NCI-H774 (cell line): Measurements from ENCODE around the gene SCART1.
"Not testable (repeated sequence)": the region's sequence is repeated elsewhere in the genome, so short reads cannot be mapped to it uniquely, and the experiment has no call there.

Experiments used
- DNase-seq: peaks from one replicate; lab custom pipeline; 2025; lab: John Stamatoyannopoulos, UW

Gene SCART1

GRCh38 chr10:133456041-133456951 lies 2.6 kb downstream of the SCART1 start:
- no peak for DNase-seq

GRCh38 chr10:133457100-133457841 lies 3.5 kb downstream of the SCART1 start:
- no peak for DNase-seq

- no peak for DNase-seq
Observed at GRCh38 chr10:133458021-133458709, 4.4 kb downstream of the SCART1 start.

GRCh38 chr10:133458710-133459453 lies 5.1 kb downstream of the SCART1 start:
- DNase-seq = no peak

GRCh38 chr10:133459454-133460207 lies 5.9 kb downstream of the SCART1 start:
- no peak for DNase-seq

- DNase-seq = no peak
Observed at GRCh38 chr10:133460208-133460769, 6.5 kb downstream of the SCART1 start.

GRCh38 chr10:133461027-133461426 lies 7.3 kb downstream of the SCART1 start:
- DNase-seq = no peak

GRCh38 chr10:133461841-133462240 lies 8.1 kb downstream of the SCART1 start:
- DNase-seq = no peak

- no peak for DNase-seq
Observed at GRCh38 chr10:133462512-133463305, 9.0 kb downstream of the SCART1 start.

GRCh38 chr10:133464582-133465031 lies 10.9 kb downstream of the SCART1 start:
- DNase-seq = no peak

GRCh38 chr10:133465191-133465949 lies 11.6 kb downstream of the SCART1 start:
- no peak for DNase-seq

GRCh38 chr10:133465950-133466474 lies 12.3 kb downstream of the SCART1 start:
- no peak for DNase-seq

GRCh38 chr10:133466683-133467275 lies 13.0 kb downstream of the SCART1 start:
- DNase-seq = no peak

- no peak for DNase-seq
Observed at GRCh38 chr10:133467286-133467911, 13.7 kb downstream of the SCART1 start.

GRCh38 chr10:133469205-133469604 lies 15.5 kb downstream of the SCART1 start:
- not testable (repeated sequence) for DNase-seq

- no peak for DNase-seq
Observed at GRCh38 chr10:133471300-133472109, 17.8 kb downstream of the SCART1 start.

GRCh38 chr10:133473270-133473669 lies 19.5 kb downstream of the SCART1 start:
- DNase-seq = no peak
